GM23338 (cell line): ENCODE data around the gene ZFYVE21. TPM values are rescaled to one million over a fixed set of nuclear protein-coding genes. Genes with fewer than 3 reads are reported as not detected.

Experiments
- ATAC-seq: fragments of 200-7000 bp; cut with Tn5 transposase; 3 replicates; pipeline ENCODE4 v1.9.1; 2020
- DNase-seq: peaks from one replicate; pipeline ENCODE4 v3.0.0-alpha.2; 2015; ENCODE audit warnings: low spot score
- H2AFZ ChIP-seq: fragments of 200-600 bp; sonication (generic); 2 replicates; pipeline ENCODE4 v1.8.0; 2016; ENCODE audit warnings: antibody characterized with exemption, mild to moderate bottlenecking, moderate library complexity
- H3F3A ChIP-seq: fragments of 200-600 bp; sonication (generic); replicated peaks from 2 replicates; pipeline ENCODE4 v1.8.0; 2017; ENCODE audit warnings: antibody characterized with exemption, mixed run types, low read depth
- H3K27ac ChIP-seq: fragments of 200-600 bp; sonication (generic); 2 replicates; pipeline ENCODE4 v1.6.1; 2016; ENCODE audit warnings: low read depth
- H3K27me3 ChIP-seq: fragments of 200-600 bp; sonication (generic); 2 replicates; pipeline ENCODE4 v1.8.0; 2016; ENCODE audit warnings: mild to moderate bottlenecking, mixed run types, moderate library complexity; ENCODE audit not compliant: insufficient read depth
- H3K36me3 ChIP-seq: fragments of 200-600 bp; sonication (generic); 2 replicates; pipeline ENCODE4 v1.8.0; 2016; ENCODE audit warnings: mild to moderate bottlenecking; ENCODE audit not compliant: insufficient read depth
- H3K4me1 ChIP-seq: fragments of 200-600 bp; sonication (generic); 2 replicates; pipeline ENCODE4 v1.8.0; 2016; ENCODE audit warnings: mild to moderate bottlenecking, moderate library complexity; ENCODE audit not compliant: insufficient read depth
- H3K4me2 ChIP-seq: fragments of 200-600 bp; sonication (generic); 2 replicates; pipeline ENCODE4 v1.7.1; 2017; ENCODE audit warnings: mixed run types
- H3K4me3 ChIP-seq: fragments of 200-600 bp; sonication (generic); 2 replicates; pipeline ENCODE4 v1.6.1; 2016; ENCODE audit warnings: mixed run types
- H3K79me2 ChIP-seq: fragments of 200-600 bp; sonication (generic); replicated peaks from 2 replicates; pipeline ENCODE4 v1.8.0; 2017; ENCODE audit warnings: mild to moderate bottlenecking; ENCODE audit not compliant: insufficient read depth
- H3K9me2 ChIP-seq: fragments of 200-600 bp; sonication (generic); 2 replicates; pipeline ENCODE4 v1.8.0; 2017; ENCODE audit not compliant: insufficient read depth
- H4K20me1 ChIP-seq: fragments of 200-600 bp; sonication (generic); replicated peaks from 2 replicates; pipeline ENCODE4 v1.8.0; 2017; ENCODE audit warnings: mild to moderate bottlenecking; ENCODE audit not compliant: insufficient read depth
- H3K27ac Mint-ChIP-seq: 2 replicates; pipeline ENCODE4 v1.8.0; 2020; ENCODE audit warnings: inconsistent platforms, mild to moderate bottlenecking, moderate library complexity, mixed read lengths
- H3K27me3 Mint-ChIP-seq: 3 replicates; pipeline ENCODE4 v1.8.0; 2022; ENCODE audit warnings: low read depth, mild to moderate bottlenecking, moderate library complexity, mixed read lengths, inconsistent platforms; ENCODE audit not compliant: insufficient read depth, poor library complexity
- H3K36me3 Mint-ChIP-seq: 3 replicates; pipeline ENCODE4 v1.8.0; 2021; ENCODE audit warnings: low read depth, mild to moderate bottlenecking, inconsistent platforms, moderate library complexity, mixed read lengths
- H3K4me1 Mint-ChIP-seq: 3 replicates; pipeline ENCODE4 v1.8.0; 2020; ENCODE audit warnings: mild to moderate bottlenecking, inconsistent platforms, mixed read lengths
- H3K4me3 Mint-ChIP-seq: 3 replicates; pipeline ENCODE4 v1.8.0; 2021; ENCODE audit warnings: moderate library complexity, mild to moderate bottlenecking, inconsistent platforms, mixed read lengths
- H3K9me3 Mint-ChIP-seq: 3 replicates; pipeline ENCODE4 v1.8.0; 2020; ENCODE audit warnings: moderate library complexity, mild to moderate bottlenecking, inconsistent platforms, mixed read lengths
- CREB1 ChIP-seq: fragments of 250-450 bp; sonication (Bioruptor Pico); IDR thresholded peaks from 2 replicates; pipeline ENCODE4 v1.5.0; 2020; ENCODE audit warnings: low read depth, mild to moderate bottlenecking, moderate library complexity
- POLR2AphosphoS5 ChIP-seq: IDR thresholded peaks from 2 replicates; pipeline ENCODE4 v1.6.1; 2016; ENCODE audit warnings: antibody characterized with exemption, low read depth
- ZNF114 ChIP-seq: fragments of 250-450 bp; sonication (Bioruptor Pico); IDR thresholded peaks from 2 replicates; pipeline ENCODE4 v1.5.0; 2020; ENCODE audit warnings: mild to moderate bottlenecking, moderate library complexity
- ZNF331 ChIP-seq: fragments of 250-450 bp; sonication (Bioruptor Pico); IDR thresholded peaks from 2 replicates; pipeline ENCODE4 v1.5.0; 2020; ENCODE audit warnings: low read depth, mild to moderate bottlenecking, moderate library complexity
- polyA plus RNA-seq: library from polyadenylated mRNA; unstranded; fragments of >200 nt; fragmentation: Nextera tagmentation; extraction: Ambion mirVana; gene quantifications from 2 replicates; pipeline ENCODE4 v1.2.1, GENCODE V29; 2016
- total RNA-seq: library from RNA; depleted of rRNA; stranded (reverse); fragments of >200 nt; shearing (Covaris generic); gene quantifications from 2 replicates; pipeline ENCODE4 v1.2.3, GENCODE V29; 2014
- TF ChIP-seq, protein P1 (sequence below): IDR thresholded peaks from 2 replicates; pipeline ENCODE4 v1.6.1; 2016; ENCODE audit warnings: antibody characterized with exemption
- TF ChIP-seq, protein P2 (sequence below): fragments of 250-450 bp; sonication (Bioruptor Pico); IDR thresholded peaks from 2 replicates; pipeline ENCODE4 v1.5.0; 2020; ENCODE audit warnings: mild to moderate bottlenecking, moderate library complexity
- TF ChIP-seq, protein P3 (sequence below), 2 experiments: fragments of 200-600 bp in 1 of 2; sonication (generic) in 1 of 2; conservative IDR thresholded peaks; 2 replicates each; pipeline versions ENCODE4 v1.5.1 to v1.6.1; 2016 to 2017; ENCODE audit warnings: antibody characterized with exemption in 2 of 2, low read depth in 2 of 2, mild to moderate bottlenecking in 2 of 2, moderate library complexity in 1 of 2

Gene ZFYVE21
- total and polyA plus RNA-seq, 2 experiments from 2014 or later: 88.0 to 89.6 TPM

DNA sequence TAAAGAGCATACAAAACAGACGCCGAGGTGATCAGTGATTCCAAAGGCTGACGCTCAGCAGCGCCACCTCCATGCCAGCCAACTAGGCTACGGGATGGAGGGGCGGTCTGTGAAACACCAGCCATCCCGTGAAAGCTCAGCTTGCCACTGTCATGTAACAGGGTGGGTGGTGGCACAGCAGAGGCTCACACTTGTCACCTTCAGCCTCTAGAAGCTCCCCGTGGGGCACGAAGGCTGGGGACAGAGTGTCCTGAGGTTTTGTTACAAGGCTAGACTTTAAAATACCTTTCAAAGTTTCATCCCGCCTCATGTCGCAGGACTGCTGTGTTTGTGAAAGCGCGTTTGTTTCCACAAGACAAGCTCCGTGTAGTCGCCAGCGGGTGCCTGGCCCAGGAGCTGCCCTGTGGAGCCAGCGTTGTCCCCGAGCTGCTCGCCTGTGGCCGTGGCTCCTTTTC is 21.0 kb upstream of the ZFYVE21 start:
- peaks cover 6% of the 10 kb centered on the region; the same call in 1 of the 2 replicates for H3K4me1 ChIP-seq
- H3K9me3 Mint-ChIP-seq: no peaks in the 10 kb centered on the region; the same call in 2 of the 3 replicates
- TF ChIP-seq, protein P1, sequence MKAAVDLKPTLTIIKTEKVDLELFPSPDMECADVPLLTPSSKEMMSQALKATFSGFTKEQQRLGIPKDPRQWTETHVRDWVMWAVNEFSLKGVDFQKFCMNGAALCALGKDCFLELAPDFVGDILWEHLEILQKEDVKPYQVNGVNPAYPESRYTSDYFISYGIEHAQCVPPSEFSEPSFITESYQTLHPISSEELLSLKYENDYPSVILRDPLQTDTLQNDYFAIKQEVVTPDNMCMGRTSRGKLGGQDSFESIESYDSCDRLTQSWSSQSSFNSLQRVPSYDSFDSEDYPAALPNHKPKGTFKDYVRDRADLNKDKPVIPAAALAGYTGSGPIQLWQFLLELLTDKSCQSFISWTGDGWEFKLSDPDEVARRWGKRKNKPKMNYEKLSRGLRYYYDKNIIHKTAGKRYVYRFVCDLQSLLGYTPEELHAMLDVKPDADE: no peak
- TF ChIP-seq, protein P2, sequence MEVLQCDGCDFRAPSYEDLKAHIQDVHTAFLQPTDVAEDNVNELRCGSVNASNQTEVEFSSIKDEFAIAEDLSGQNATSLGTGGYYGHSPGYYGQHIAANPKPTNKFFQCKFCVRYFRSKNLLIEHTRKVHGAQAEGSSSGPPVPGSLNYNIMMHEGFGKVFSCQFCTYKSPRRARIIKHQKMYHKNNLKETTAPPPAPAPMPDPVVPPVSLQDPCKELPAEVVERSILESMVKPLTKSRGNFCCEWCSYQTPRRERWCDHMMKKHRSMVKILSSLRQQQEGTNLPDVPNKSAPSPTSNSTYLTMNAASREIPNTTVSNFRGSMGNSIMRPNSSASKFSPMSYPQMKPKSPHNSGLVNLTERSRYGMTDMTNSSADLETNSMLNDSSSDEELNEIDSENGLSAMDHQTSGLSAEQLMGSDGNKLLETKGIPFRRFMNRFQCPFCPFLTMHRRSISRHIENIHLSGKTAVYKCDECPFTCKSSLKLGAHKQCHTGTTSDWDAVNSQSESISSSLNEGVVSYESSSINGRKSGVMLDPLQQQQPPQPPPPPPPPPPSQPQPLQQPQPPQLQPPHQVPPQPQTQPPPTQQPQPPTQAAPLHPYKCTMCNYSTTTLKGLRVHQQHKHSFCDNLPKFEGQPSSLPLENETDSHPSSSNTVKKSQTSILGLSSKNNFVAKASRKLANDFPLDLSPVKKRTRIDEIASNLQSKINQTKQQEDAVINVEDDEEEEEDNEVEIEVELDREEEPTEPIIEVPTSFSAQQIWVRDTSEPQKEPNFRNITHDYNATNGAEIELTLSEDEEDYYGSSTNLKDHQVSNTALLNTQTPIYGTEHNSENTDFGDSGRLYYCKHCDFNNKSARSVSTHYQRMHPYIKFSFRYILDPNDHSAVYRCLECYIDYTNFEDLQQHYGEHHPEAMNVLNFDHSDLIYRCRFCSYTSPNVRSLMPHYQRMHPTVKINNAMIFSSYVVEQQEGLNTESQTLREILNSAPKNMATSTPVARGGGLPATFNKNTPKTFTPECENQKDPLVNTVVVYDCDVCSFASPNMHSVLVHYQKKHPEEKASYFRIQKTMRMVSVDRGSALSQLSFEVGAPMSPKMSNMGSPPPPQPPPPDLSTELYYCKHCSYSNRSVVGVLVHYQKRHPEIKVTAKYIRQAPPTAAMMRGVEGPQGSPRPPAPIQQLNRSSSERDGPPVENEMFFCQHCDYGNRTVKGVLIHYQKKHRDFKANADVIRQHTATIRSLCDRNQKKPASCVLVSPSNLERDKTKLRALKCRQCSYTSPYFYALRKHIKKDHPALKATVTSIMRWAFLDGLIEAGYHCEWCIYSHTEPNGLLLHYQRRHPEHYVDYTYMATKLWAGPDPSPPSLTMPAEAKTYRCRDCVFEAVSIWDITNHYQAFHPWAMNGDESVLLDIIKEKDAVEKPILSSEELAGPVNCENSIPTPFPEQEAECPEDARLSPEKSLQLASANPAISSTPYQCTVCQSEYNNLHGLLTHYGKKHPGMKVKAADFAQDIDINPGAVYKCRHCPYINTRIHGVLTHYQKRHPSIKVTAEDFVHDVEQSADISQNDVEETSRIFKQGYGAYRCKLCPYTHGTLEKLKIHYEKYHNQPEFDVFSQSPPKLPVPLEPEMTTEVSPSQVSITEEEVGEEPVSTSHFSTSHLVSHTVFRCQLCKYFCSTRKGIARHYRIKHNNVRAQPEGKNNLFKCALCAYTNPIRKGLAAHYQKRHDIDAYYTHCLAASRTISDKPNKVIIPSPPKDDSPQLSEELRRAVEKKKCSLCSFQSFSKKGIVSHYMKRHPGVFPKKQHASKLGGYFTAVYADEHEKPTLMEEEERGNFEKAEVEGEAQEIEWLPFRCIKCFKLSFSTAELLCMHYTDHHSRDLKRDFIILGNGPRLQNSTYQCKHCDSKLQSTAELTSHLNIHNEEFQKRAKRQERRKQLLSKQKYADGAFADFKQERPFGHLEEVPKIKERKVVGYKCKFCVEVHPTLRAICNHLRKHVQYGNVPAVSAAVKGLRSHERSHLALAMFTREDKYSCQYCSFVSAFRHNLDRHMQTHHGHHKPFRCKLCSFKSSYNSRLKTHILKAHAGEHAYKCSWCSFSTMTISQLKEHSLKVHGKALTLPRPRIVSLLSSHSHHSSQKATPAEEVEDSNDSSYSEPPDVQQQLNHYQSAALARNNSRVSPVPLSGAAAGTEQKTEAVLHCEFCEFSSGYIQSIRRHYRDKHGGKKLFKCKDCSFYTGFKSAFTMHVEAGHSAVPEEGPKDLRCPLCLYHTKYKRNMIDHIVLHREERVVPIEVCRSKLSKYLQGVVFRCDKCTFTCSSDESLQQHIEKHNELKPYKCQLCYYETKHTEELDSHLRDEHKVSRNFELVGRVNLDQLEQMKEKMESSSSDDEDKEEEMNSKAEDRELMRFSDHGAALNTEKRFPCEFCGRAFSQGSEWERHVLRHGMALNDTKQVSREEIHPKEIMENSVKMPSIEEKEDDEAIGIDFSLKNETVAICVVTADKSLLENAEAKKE: no peak
- no peak for TF ChIP-seq CREB1 (CRISPR knock-in tag)
- TF ChIP-seq ZNF114 (CRISPR knock-in tag): no peak
- no peak for TF ChIP-seq ZNF331 (CRISPR knock-in tag)
- TF ChIP-seq, protein P3, sequence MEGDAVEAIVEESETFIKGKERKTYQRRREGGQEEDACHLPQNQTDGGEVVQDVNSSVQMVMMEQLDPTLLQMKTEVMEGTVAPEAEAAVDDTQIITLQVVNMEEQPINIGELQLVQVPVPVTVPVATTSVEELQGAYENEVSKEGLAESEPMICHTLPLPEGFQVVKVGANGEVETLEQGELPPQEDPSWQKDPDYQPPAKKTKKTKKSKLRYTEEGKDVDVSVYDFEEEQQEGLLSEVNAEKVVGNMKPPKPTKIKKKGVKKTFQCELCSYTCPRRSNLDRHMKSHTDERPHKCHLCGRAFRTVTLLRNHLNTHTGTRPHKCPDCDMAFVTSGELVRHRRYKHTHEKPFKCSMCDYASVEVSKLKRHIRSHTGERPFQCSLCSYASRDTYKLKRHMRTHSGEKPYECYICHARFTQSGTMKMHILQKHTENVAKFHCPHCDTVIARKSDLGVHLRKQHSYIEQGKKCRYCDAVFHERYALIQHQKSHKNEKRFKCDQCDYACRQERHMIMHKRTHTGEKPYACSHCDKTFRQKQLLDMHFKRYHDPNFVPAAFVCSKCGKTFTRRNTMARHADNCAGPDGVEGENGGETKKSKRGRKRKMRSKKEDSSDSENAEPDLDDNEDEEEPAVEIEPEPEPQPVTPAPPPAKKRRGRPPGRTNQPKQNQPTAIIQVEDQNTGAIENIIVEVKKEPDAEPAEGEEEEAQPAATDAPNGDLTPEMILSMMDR (conservative IDR thresholded peaks at IDR 0.05; ENCODE audit: low read depth in 2 of 2): peak; percentile 48 to 57
- TF ChIP-seq POLR2AphosphoS5: no peak
- no peak overlapping the region for H3K4me3 Mint-ChIP-seq
- peaks cover 8% of the 10 kb centered on the region; the same call in 1 of the 2 replicates for H3K79me2 ChIP-seq
- peaks cover 20% of the 10 kb centered on the region for H4K20me1 ChIP-seq
- H3K4me2 ChIP-seq: no peak overlapping the region
- H3K27ac Mint-ChIP-seq: no peak overlapping the region
- peaks cover under 1% of the 10 kb centered on the region; the same call in 1 of the 2 replicates for H3K36me3 ChIP-seq
- peaks cover 37% of the 10 kb centered on the region for H3K36me3 Mint-ChIP-seq
- peaks cover 22% of the 10 kb centered on the region for H3K4me1 Mint-ChIP-seq
- H3K4me3 ChIP-seq: no peak overlapping the region
- peaks cover 15% of the 10 kb centered on the region; the same call in 1 of the 2 replicates for H3F3A ChIP-seq
- H3K27me3 Mint-ChIP-seq: peaks cover 22% of the 10 kb centered on the region
- no peak overlapping the region for H2AFZ ChIP-seq
- H3K27me3 ChIP-seq: no peaks in the 10 kb centered on the region
- ATAC-seq: peak; percentile 13
- DNase-seq: peak; percentile 62
- no peak overlapping the region for H3K27ac ChIP-seq
- H3K9me2 ChIP-seq: no peaks in the 10 kb centered on the region
